Right ventricle myocardium superior (tissue), 1 donor: ENCODE measurements around the gene ERMARD. TPM values are rescaled to one million over a fixed set of nuclear protein-coding genes. Genes with fewer than 3 reads are reported as not detected.

Source experiments
- ATAC-seq: fragments of 200-7000 bp; cut with Tn5 transposase; one replicate; pipeline ENCODE4 v1.9.1; 2020; ENCODE audit warnings: mild to moderate bottlenecking; ENCODE audit not compliant: poor library complexity
- DNase-seq: peaks from one replicate; pipeline ENCODE4 v3.0.0-alpha.2; 2020
- intact Hi-C: fragments of 100-400 bp; cut with DNase I; formaldehyde crosslinking; loops from one replicate; pipeline ENCODE4 v1.11.2; 2022
- total RNA-seq: library from RNA; stranded (reverse); fragmentation: NEBNext Ultra II Directional; extraction: Animal tissue kit (Norgen Biotek cat#: 25700); gene quantifications from one replicate; pipeline ENCODE4 v1.2.1, GENCODE V29; 2021
- donor health status: DM: no; HTN: yes; CAD: no; lungs with severe emphysema.

The ERMARD gene
- total RNA-seq, 1 donor from 2014 or later, result 6.9 TPM

- intact Hi-C loops, result no loop called here
- DNase-seq (no peak), ATAC-seq (no peak)
Observed at GRCh38 chr6:169794317-169795055, 43.1 kb downstream of the ERMARD start.

- ATAC-seq (no peak), DNase-seq (no peak)
- intact Hi-C loops, result no loop called here
Observed at GRCh38 chr6:169795196-169795595, 43.8 kb downstream of the ERMARD start.

- intact Hi-C loops, result no loop called here
- no peak for ATAC-seq
- no peak for DNase-seq
Observed at GRCh38 chr6:169798764-169799473, 47.5 kb downstream of the ERMARD start.

GRCh38 chr6:169799474-169799926 is 48.1 kb downstream of the ERMARD start:
- DNase-seq (no peak), ATAC-seq (no peak)
- intact Hi-C loops, result no loop called here

- no peak for ATAC-seq
- DNase-seq, result no peak
- intact Hi-C loops, result no loop called here
Observed at GRCh38 chr6:169800116-169800667, 48.8 kb downstream of the ERMARD start.

- intact Hi-C loops, result no loop called here
- ATAC-seq (no peak), DNase-seq (no peak)
Observed at GRCh38 chr6:169800668-169801395, 49.4 kb downstream of the ERMARD start.

- DNase-seq (no peak), ATAC-seq (no peak)
- intact Hi-C loops, result no loop called here
Observed at GRCh38 chr6:169801396-169802160, 50.2 kb downstream of the ERMARD start.

GRCh38 chr6:169802790-169803189 is 51.4 kb downstream of the ERMARD start:
- intact Hi-C loops, result no loop called here
- DNase-seq (no peak), ATAC-seq (no peak)

GRCh38 chr6:169803271-169803811 is 51.9 kb downstream of the ERMARD start:
- DNase-seq, result no peak
- intact Hi-C loops, result no loop called here
- no peak for ATAC-seq

- intact Hi-C loops, result no loop called here
- no peak for DNase-seq
- ATAC-seq, result no peak
Observed at GRCh38 chr6:169803816-169804340, 52.5 kb downstream of the ERMARD start.

GRCh38 chr6:169804427-169804826 is 53.0 kb downstream of the ERMARD start:
- no peak for DNase-seq
- intact Hi-C loops, result no loop called here
- ATAC-seq, result no peak

GRCh38 chr6:169805242-169805838 is 53.9 kb downstream of the ERMARD start:
- DNase-seq (no peak), ATAC-seq (no peak)
- intact Hi-C loops, result no loop called here

GRCh38 chr6:169806701-169807100 is 55.3 kb downstream of the ERMARD start:
- intact Hi-C loops, result no loop called here
- DNase-seq (no peak), ATAC-seq (no peak)

- no peak for ATAC-seq
- intact Hi-C loops, result no loop called here
- DNase-seq, result no peak
Observed at GRCh38 chr6:169807229-169807628, 55.8 kb downstream of the ERMARD start.

GRCh38 chr6:169807699-169808607 is 56.5 kb downstream of the ERMARD start:
- ATAC-seq (no peak), DNase-seq (no peak)
- intact Hi-C loops, result no loop called here

- DNase-seq (no peak), ATAC-seq (no peak)
- intact Hi-C loops, result no loop called here
Observed at GRCh38 chr6:169808608-169808967, 57.2 kb downstream of the ERMARD start.

- DNase-seq, result no peak
- intact Hi-C loops, result no loop called here
- ATAC-seq, result no peak
Observed at GRCh38 chr6:169809386-169809785, 58.0 kb downstream of the ERMARD start.
